HG03565 (cell line): ENCODE measurements around the gene CEMIP2.
"Not testable (repeated sequence)": the region's sequence is repeated elsewhere in the genome, so short reads cannot be mapped to it uniquely, and the experiment has no call there.

Experiments
- ATAC-seq: cut with Tn5 transposase; IDR thresholded peaks from one replicate; pipeline ENCODE4 v1.9.1; 2021; ENCODE audit warnings: mild to moderate bottlenecking, moderate library complexity; ENCODE audit not compliant: unreplicated experiment

The CEMIP2 gene

GRCh38 chr9:71719562-71719961 is 48.8 kb downstream of the CEMIP2 start:
- no peak for ATAC-seq

GRCh38 chr9:71719088-71719487 is 49.2 kb downstream of the CEMIP2 start:
- no peak for ATAC-seq

- no peak for ATAC-seq
These were observed 52.0 kb downstream of the CEMIP2 start for GRCh38 chr9:71716138-71716909.

GRCh38 chr9:71710856-71711255 is 57.5 kb downstream of the CEMIP2 start:
- ATAC-seq = no peak

- ATAC-seq = no peak
These were observed 58.1 kb downstream of the CEMIP2 start for GRCh38 chr9:71710201-71710600.

- no peak for ATAC-seq
These were observed 58.9 kb downstream of the CEMIP2 start for GRCh38 chr9:71709384-71709783.

- no peak for ATAC-seq
These were observed 62.1 kb downstream of the CEMIP2 start for GRCh38 chr9:71706176-71706575.

- ATAC-seq = no peak
These were observed 63.5 kb downstream of the CEMIP2 start for GRCh38 chr9:71704796-71705195.

- no peak for ATAC-seq
These were observed 65.0 kb downstream of the CEMIP2 start for GRCh38 chr9:71703172-71703872.

- ATAC-seq = no peak
These were observed 70.4 kb downstream of the CEMIP2 start for GRCh38 chr9:71697882-71698281.

GRCh38 chr9:71694332-71694731 is 74.0 kb downstream of the CEMIP2 start:
- no peak for ATAC-seq

GRCh38 chr9:71693607-71694006 is 74.7 kb downstream of the CEMIP2 start:
- no peak for ATAC-seq

GRCh38 chr9:71692337-71692736 is 76.0 kb downstream of the CEMIP2 start:
- ATAC-seq = no peak

- ATAC-seq = not testable (repeated sequence)
These were observed 76.7 kb downstream of the CEMIP2 start for GRCh38 chr9:71691576-71691975.

- ATAC-seq = no peak
These were observed 77.5 kb downstream of the CEMIP2 start for GRCh38 chr9:71690689-71691435.

- no peak for ATAC-seq
These were observed 78.1 kb downstream of the CEMIP2 start for GRCh38 chr9:71690063-71690688.

GRCh38 chr9:71687676-71688075 is 80.6 kb downstream of the CEMIP2 start:
- no peak for ATAC-seq

- no peak for ATAC-seq
These were observed 82.3 kb downstream of the CEMIP2 start for GRCh38 chr9:71685988-71686387.

- ATAC-seq = no peak
These were observed 82.9 kb downstream of the CEMIP2 start for GRCh38 chr9:71685394-71685793.

- ATAC-seq = no peak
These were observed 83.7 kb downstream of the CEMIP2 start for GRCh38 chr9:71684566-71684965.

- ATAC-seq = no peak
These were observed 84.6 kb downstream of the CEMIP2 start for GRCh38 chr9:71683598-71684235.
